ENCODE results near the gene ARID4B. TPM values are rescaled to one million over a fixed set of nuclear protein-coding genes. Genes with fewer than 3 reads are reported as not detected.

ARID4B gene
- total RNA-seq, 2 experiments from 2014 or later = 28.7 to 44.9 TPM

GRCh38 chr1:235266325-235266724 lies 61.7 kb downstream of the ARID4B start:
- Histone ChIP-seq H2AFZ (ENCODE audit: low read length) (no peak overlapping the region), H3K4me1 (ENCODE audit: insufficient read depth, low read length, poor library complexity, severe bottlenecking) (peaks cover 5% of the 10 kb centered on the region), H3K27ac (ENCODE audit: low read depth, low read length, poor library complexity, severe bottlenecking) (no peak overlapping the region), H3K9me3 (ENCODE audit: low read length) (no peaks in the 10 kb centered on the region), H3K79me2 (ENCODE audit: insufficient read depth, low read depth, low read length) (peaks cover 88% of the 10 kb centered on the region), H3K36me3 (ENCODE audit: insufficient read depth, low read length) (no peaks in the 10 kb centered on the region; the same call in 1 of the 2 replicates), H3K4me3 (ENCODE audit: low read depth, low read length, poor library complexity, severe bottlenecking) (no peak overlapping the region), H3K4me2 (ENCODE audit: low read length) (no peak overlapping the region), H3K9me2 (ENCODE audit: insufficient read depth, low read length) (no peaks in the 10 kb centered on the region), H4K20me1 (ENCODE audit: insufficient read depth, low read length) (peaks cover 10% of the 10 kb centered on the region; the same call in 1 of the 2 replicates)
- DNase-seq (ENCODE audit: low spot score) = no peak
- TF ChIP-seq, protein P1, sequence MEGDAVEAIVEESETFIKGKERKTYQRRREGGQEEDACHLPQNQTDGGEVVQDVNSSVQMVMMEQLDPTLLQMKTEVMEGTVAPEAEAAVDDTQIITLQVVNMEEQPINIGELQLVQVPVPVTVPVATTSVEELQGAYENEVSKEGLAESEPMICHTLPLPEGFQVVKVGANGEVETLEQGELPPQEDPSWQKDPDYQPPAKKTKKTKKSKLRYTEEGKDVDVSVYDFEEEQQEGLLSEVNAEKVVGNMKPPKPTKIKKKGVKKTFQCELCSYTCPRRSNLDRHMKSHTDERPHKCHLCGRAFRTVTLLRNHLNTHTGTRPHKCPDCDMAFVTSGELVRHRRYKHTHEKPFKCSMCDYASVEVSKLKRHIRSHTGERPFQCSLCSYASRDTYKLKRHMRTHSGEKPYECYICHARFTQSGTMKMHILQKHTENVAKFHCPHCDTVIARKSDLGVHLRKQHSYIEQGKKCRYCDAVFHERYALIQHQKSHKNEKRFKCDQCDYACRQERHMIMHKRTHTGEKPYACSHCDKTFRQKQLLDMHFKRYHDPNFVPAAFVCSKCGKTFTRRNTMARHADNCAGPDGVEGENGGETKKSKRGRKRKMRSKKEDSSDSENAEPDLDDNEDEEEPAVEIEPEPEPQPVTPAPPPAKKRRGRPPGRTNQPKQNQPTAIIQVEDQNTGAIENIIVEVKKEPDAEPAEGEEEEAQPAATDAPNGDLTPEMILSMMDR (conservative IDR thresholded peaks at IDR 0.05; ENCODE audit: low read length) = no peak
- no peak for TF ChIP-seq EZH2phosphoT487 (IDR thresholded peaks at IDR 0.05; ENCODE audit: borderline replicate concordance, low read depth, low read length)
- intact Hi-C loops (cut with micrococcal nuclease; ENCODE audit: unreplicated experiment) = no loop called here
- POLR2A ChIA-PET = interaction anchor here (0.6 to 1.4 kb wide), 3 partner anchors 9 to 41 kb away, joined by 3 to 7 read pairs (median 3); no protein-coding TSS in a partner anchor
- CTCF ChIA-PET (ENCODE audit: unreplicated experiment) = no interaction called here
- no TSS peak for BruUV-seq (replicated peaks)

DNA sequence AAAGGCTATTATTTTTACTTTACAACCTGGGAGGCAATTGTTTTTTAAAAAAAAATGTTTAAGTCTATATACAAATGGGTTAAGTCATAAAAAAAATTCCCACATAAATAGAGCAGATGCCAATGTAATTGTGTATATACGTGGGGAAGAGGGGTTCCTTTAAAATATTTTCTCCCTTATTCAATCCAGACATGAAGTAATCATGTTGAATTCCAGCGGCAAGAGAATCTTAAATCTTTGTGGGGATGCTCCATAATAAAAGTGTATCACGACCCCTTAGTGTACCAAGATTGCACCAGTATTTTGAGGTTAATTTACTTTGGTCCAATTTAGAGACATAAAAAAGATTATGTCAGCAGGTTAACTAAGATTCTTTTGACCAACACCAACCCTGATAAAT lies 62.1 kb downstream of the ARID4B start:
- Histone ChIP-seq H3K9me3 (ENCODE audit: low read length) (no peaks in the 10 kb centered on the region), H3K4me3 (ENCODE audit: low read depth, low read length, poor library complexity, severe bottlenecking) (no peak overlapping the region), H3K4me1 (ENCODE audit: insufficient read depth, low read length, poor library complexity, severe bottlenecking) (peaks cover 4% of the 10 kb centered on the region), H2AFZ (ENCODE audit: low read length) (no peak overlapping the region), H3K27ac (ENCODE audit: low read depth, low read length, poor library complexity, severe bottlenecking) (no peak overlapping the region), H4K20me1 (ENCODE audit: insufficient read depth, low read length) (peaks cover 9% of the 10 kb centered on the region; the same call in 1 of the 2 replicates), H3K9me2 (ENCODE audit: insufficient read depth, low read length) (no peaks in the 10 kb centered on the region), H3K4me2 (ENCODE audit: low read length) (no peak overlapping the region), H3K36me3 (ENCODE audit: insufficient read depth, low read length) (no peaks in the 10 kb centered on the region; the same call in 1 of the 2 replicates), H3K79me2 (ENCODE audit: insufficient read depth, low read depth, low read length) (peaks cover 88% of the 10 kb centered on the region)
- CTCF ChIA-PET (ENCODE audit: unreplicated experiment) = no interaction called here
- TF ChIP-seq, protein P1 (conservative IDR thresholded peaks at IDR 0.05; ENCODE audit: low read length) = no peak
- no peak for TF ChIP-seq EZH2phosphoT487 (IDR thresholded peaks at IDR 0.05; ENCODE audit: borderline replicate concordance, low read depth, low read length)
- POLR2A ChIA-PET = interaction anchor here (0.6 to 1.4 kb wide), 3 partner anchors 10 to 42 kb away, joined by 3 to 7 read pairs (median 3); no protein-coding TSS in a partner anchor
- intact Hi-C loops (cut with micrococcal nuclease; ENCODE audit: unreplicated experiment) = no loop called here
- no peak for DNase-seq (ENCODE audit: low spot score)
- BruUV-seq (replicated peaks) = no TSS peak

DNA sequence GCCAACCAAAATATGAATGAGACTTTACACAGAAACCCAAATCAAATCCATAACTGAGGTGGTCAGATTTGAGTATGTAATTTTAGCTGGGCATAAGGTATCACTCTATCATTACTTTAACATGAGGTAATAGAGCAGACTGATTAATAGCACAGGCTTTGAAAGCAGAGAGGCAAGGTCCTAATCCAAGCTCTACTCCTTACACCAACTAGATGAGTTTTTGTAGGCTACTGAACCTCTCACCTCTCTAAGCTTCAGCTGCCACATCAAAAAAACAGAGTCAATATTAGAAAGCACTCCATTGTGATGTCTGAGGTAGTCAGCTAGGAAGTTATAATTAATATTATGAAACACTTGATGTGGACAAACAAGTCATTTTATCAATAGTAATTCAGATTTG lies 63.7 kb downstream of the ARID4B start:
- BruUV-seq (replicated peaks) = no TSS peak
- Histone ChIP-seq H3K27ac (ENCODE audit: low read depth, low read length, poor library complexity, severe bottlenecking) (no peak overlapping the region), H3K9me3 (ENCODE audit: low read length) (no peaks in the 10 kb centered on the region), H3K4me3 (ENCODE audit: low read depth, low read length, poor library complexity, severe bottlenecking) (no peak overlapping the region), H3K9me2 (ENCODE audit: insufficient read depth, low read length) (no peaks in the 10 kb centered on the region), H3K36me3 (ENCODE audit: insufficient read depth, low read length) (peaks cover 9% of the 10 kb centered on the region), H2AFZ (ENCODE audit: low read length) (no peak overlapping the region), H3K79me2 (ENCODE audit: insufficient read depth, low read depth, low read length) (peaks cover 85% of the 10 kb centered on the region), H4K20me1 (ENCODE audit: insufficient read depth, low read length) (peaks cover 6% of the 10 kb centered on the region; the same call in 1 of the 2 replicates), H3K4me2 (ENCODE audit: low read length) (no peak overlapping the region), H3K4me1 (ENCODE audit: insufficient read depth, low read length, poor library complexity, severe bottlenecking) (peaks cover 9% of the 10 kb centered on the region)
- no peak for TF ChIP-seq EZH2phosphoT487 (IDR thresholded peaks at IDR 0.05; ENCODE audit: borderline replicate concordance, low read depth, low read length)
- TF ChIP-seq, protein P1 (conservative IDR thresholded peaks at IDR 0.05; ENCODE audit: low read length) = no peak
- CTCF ChIA-PET (ENCODE audit: unreplicated experiment) = no interaction called here
- no peak for DNase-seq (ENCODE audit: low spot score)
- POLR2A ChIA-PET = interaction anchor here (0.6 to 1.4 kb wide), 3 partner anchors 8 to 737 kb away, joined by 3 to 7 read pairs (median 3); no protein-coding TSS in a partner anchor
- intact Hi-C loops (cut with micrococcal nuclease; ENCODE audit: unreplicated experiment) = no loop called here
